Endothelial cell of umbilical vein (primary cell): ENCODE data around the gene SPINK1. TPM values are rescaled to one million over a fixed set of nuclear protein-coding genes. Genes with fewer than 3 reads are reported as not detected.

Experiments
- BruUV-seq: library from RNA; stranded (reverse); fragments of 400-500 nt; replicated peaks from 2 replicates; lab custom pipeline; 2021; lab: Mats Ljungman, UMichigan
- CTCF ChIA-PET: fragments of 300-600, 350-600 bp; sonication (Branson Sonifier 250); formaldehyde crosslinking; loops from one replicate; lab custom pipeline; 2021; ENCODE audit warnings: antibody characterized with exemption, inconsistent platforms; lab: Charles Lee
- POLR2A ChIA-PET: fragments of 300-600, 350-600 bp; sonication (Branson Sonifier 250); formaldehyde crosslinking; loops from one replicate; lab custom pipeline; 2021; ENCODE audit warnings: antibody characterized with exemption, inconsistent platforms; lab: Charles Lee
- DNase-seq: peaks from one replicate; pipeline ENCODE4 v3.0.0-alpha.2; 2011; ENCODE audit warnings: low read depth, low spot score
- FAIRE-seq: peaks from 2 replicates; lab custom pipeline; 2011; peaks lifted over from hg19 to GRCh38; lab: Jason Lieb, UNC
- H2AFZ ChIP-seq: 2 replicates; pipeline ENCODE4 v1.6.0; 2012; ENCODE audit warnings: low read depth, low read length, control low read depth, inconsistent platforms
- H3K27ac ChIP-seq: 2 replicates; pipeline ENCODE4 v1.5.1; 2011; ENCODE audit warnings: low read depth, mild to moderate bottlenecking, control low read depth, low read length, moderate library complexity; ENCODE audit not compliant: insufficient read depth
- H3K27me3 ChIP-seq, 2 experiments: 2 replicates each; pipeline versions ENCODE4 v1.6.0 to v1.6.1; 2011; ENCODE audit warnings: low read length in 2 of 2, mixed read lengths in 1 of 2; ENCODE audit not compliant: control insufficient read depth in 2 of 2, insufficient read depth in 2 of 2
- H3K36me3 ChIP-seq, 2 experiments: 2 replicates in 1 of 2; 3 replicates in 1 of 2; pipeline ENCODE4 v1.5.1; 2011; ENCODE audit warnings: low read length in 2 of 2, mild to moderate bottlenecking in 1 of 2, moderate library complexity in 1 of 2; ENCODE audit not compliant: control insufficient read depth in 2 of 2, insufficient read depth in 2 of 2; ENCODE audit errors: extremely low read depth in 1 of 2
- H3K4me1 ChIP-seq: 3 replicates; pipeline ENCODE4 v1.5.1; 2011; ENCODE audit warnings: mild to moderate bottlenecking, low read length; ENCODE audit not compliant: control insufficient read depth, insufficient read depth; ENCODE audit errors: extremely low read depth
- H3K4me2 ChIP-seq: 2 replicates; pipeline ENCODE4 v1.6.1; 2011; ENCODE audit warnings: low read length, control low read depth, mixed read lengths; ENCODE audit not compliant: insufficient read depth
- H3K4me3 ChIP-seq, 3 experiments: fragments of 200-600 bp in 1 of 3; sonication (generic), shearing (Covaris generic) in 1 of 3; replicated peaks in 1 of 3; 2 replicates each; pipeline ENCODE4 v1.5.1; 2011 to 2016; ENCODE audit warnings: control low read depth in 3 of 3, low read length in 3 of 3, mild to moderate bottlenecking in 2 of 3, inconsistent platforms in 1 of 3, low read depth in 1 of 3, moderate library complexity in 1 of 3; ENCODE audit not compliant: insufficient read depth in 1 of 3
- H3K79me2 ChIP-seq: 2 replicates; pipeline ENCODE4 v1.6.0; 2012; ENCODE audit warnings: low read length, inconsistent platforms; ENCODE audit not compliant: control insufficient read depth, insufficient read depth
- H3K9ac ChIP-seq: replicated peaks from 2 replicates; pipeline ENCODE3; 2011; ENCODE audit warnings: low read length, control low read depth; ENCODE audit not compliant: insufficient read depth; ENCODE audit errors: extremely low read depth
- H3K9me1 ChIP-seq: replicated peaks from 3 replicates; pipeline ENCODE4 v1.6.0; 2011; ENCODE audit warnings: mild to moderate bottlenecking, low read length; ENCODE audit not compliant: control insufficient read depth, insufficient read depth; ENCODE audit errors: extremely low read depth
- H3K9me3 ChIP-seq: replicated peaks from 2 replicates; pipeline ENCODE4 v1.5.1; 2012; ENCODE audit warnings: low read length, inconsistent platforms; ENCODE audit not compliant: control insufficient read depth, insufficient read depth
- H4K20me1 ChIP-seq: replicated peaks from 2 replicates; pipeline ENCODE3; 2011; ENCODE audit warnings: mild to moderate bottlenecking, low read length; ENCODE audit not compliant: control insufficient read depth, insufficient read depth; ENCODE audit errors: extremely low read depth
- FOS ChIP-seq: IDR thresholded peaks from 2 replicates; pipeline ENCODE4 v1.6.1; 2011; ENCODE audit warnings: mild to moderate bottlenecking, low read length, moderate library complexity, borderline replicate concordance; ENCODE audit not compliant: insufficient read depth
- JUN ChIP-seq: IDR thresholded peaks from 2 replicates; pipeline ENCODE4 v1.6.1; 2011; ENCODE audit warnings: borderline replicate concordance, low read depth; ENCODE audit not compliant: insufficient read length, insufficient read depth
- MYC ChIP-seq: IDR thresholded peaks from one replicate; pipeline ENCODE4 v1.6.1; 2011; ENCODE audit warnings: mild to moderate bottlenecking, low read depth, low read length
- POLR2AphosphoS5 ChIP-seq: IDR thresholded peaks from 2 replicates; pipeline ENCODE4 v1.6.1; 2012; ENCODE audit warnings: low read depth, mild to moderate bottlenecking, control low read depth, low read length, moderate library complexity; ENCODE audit not compliant: insufficient read depth
- dilution Hi-C: fragments of 300-500 bp; cut with MboI; formaldehyde crosslinking; loops from one replicate; pipeline ENCODE4 v1.15.0; 2019; ENCODE audit warnings: low sequenced_read_pairs; ENCODE audit not compliant: extremely low pct_ligation_motif_present
- intact Hi-C: fragments of 100-400 bp; cut with micrococcal nuclease; formaldehyde crosslinking; loops from one replicate; pipeline ENCODE4 v1.10.0; 2022
- polyA plus RNA-seq, 4 experiments: library from polyadenylated mRNA; depleted of rRNA in 3 of 4; stranded (reverse) in 3 of 4; unstranded in 1 of 4; fragments of >200 nt; gene quantifications; 2 replicates each; pipeline versions ENCODE4 v1.2.1 to v1.2.3, GENCODE V29; 2011 to 2012; ENCODE audit warnings: missing spikeins in 1 of 4
- total RNA-seq: library from RNA; stranded (reverse); gene quantifications from 2 replicates; pipeline ENCODE4 v1.2.3, GENCODE V29; 2021
- TF ChIP-seq, protein P1 (sequence below), 2 donors: IDR thresholded peaks; 1 replicate in 1 of 2; 2 replicates in 1 of 2; pipeline ENCODE4 v1.5.1; 2011; ENCODE audit warnings: low read length in 2 of 2, mild to moderate bottlenecking in 2 of 2, moderate library complexity in 2 of 2, control low read depth in 1 of 2, inconsistent platforms in 1 of 2, low read depth in 1 of 2; ENCODE audit not compliant: insufficient read depth in 1 of 2; ENCODE audit errors: extremely low read depth in 1 of 2

SPINK1 gene
- total and polyA plus RNA-seq, 2 donors (not counting 3 experiments of a cell fraction or from before 2014, with no cell fraction given), result not detected

DNA sequence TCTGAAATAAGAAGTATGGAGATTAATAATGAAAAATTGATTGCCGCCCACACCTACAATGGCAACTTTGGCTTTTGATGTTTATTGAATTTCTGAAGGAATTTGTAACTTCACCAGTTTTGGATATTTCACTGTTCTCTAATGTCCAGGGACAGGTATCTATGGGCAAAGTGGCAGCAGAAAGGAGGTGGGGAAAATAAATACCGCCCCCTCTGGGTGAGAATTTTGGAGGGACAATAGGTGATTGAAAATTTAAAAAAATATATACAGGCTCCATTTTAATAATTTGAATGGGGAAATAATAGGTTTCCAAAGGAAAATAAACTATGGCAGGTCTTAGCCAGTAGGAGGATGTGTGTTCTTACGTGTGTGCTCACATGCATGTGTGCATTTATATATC is 48.3 kb upstream of the SPINK1 start:
- H3K79me2 ChIP-seq, result no peaks in the 10 kb centered on the region
- CTCF ChIA-PET, result interaction anchor here (1.2 kb wide), 1 partner anchor 15 kb away, joined by 3 read pairs; no protein-coding TSS in a partner anchor

DNA sequence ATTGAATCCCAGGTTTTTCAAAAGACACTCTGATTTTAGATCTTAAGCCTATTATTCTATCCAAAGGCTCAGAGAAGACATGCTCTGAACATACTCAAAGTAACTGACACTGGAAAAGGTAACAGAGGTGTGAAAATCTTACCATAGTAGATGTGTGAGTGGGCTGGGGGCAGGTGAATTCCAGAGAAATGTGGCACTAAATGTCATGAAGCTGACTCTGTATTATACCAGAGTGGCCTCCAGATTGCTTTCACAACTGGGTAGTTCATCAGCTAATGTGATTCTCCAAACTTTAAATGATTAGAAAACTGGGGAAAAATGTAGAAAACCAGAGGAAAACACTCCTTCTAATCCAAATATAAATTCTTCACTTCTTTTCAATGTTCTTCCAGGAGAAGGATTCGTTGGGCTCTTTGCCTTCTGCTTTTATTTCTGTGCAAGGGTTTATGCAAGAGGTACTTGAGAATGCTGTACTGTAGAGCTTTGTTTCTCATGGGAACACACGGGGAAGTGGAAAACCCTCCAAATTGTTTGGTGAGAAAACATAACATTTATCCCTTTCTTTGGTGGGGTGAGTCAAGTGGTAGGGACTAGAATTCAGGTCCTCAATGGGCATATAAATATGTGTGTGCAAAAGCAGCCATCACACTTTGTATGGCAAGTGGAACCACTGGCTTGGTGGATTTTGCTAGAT is 46.7 kb upstream of the SPINK1 start, which contains the start of gene SCGB3A2:
Gene SCGB3A2 (plus strand): TSS at position 646 of the 694 bp plus-strand sequence. CDS start 93 bp downstream, outside the sequence.
- H4K20me1 ChIP-seq, result no peaks in the 10 kb centered on the region
- BruUV-seq, result no TSS peak
- H3K4me1 ChIP-seq, result no peaks in the 10 kb centered on the region
- no peak within 1 kb of the TSS for H3K4me2 ChIP-seq
- no peak within 1 kb of the TSS for H3K9ac ChIP-seq
- no peaks in the 10 kb centered on the region for H3K36me3 ChIP-seq
- no peaks in the 10 kb centered on the region for H3K9me1 ChIP-seq
- H3K27ac ChIP-seq, result no peak within 1 kb of the TSS
- no peak within 1 kb of the TSS for H2AFZ ChIP-seq
- H3K27me3 ChIP-seq, result peaks cover 4 to 8% of the 10 kb centered on the region in 2 experiments
- TF ChIP-seq FOS (no peak), POLR2AphosphoS5 (no peak)
- no peaks in the 10 kb centered on the region for H3K79me2 ChIP-seq
- POLR2A ChIA-PET, result no interaction called here
- dilution Hi-C loops, result no loop called here
- intact Hi-C loops, result no loop called here
- no peak within 1 kb of the TSS for H3K4me3 ChIP-seq
- no peak for FAIRE-seq
- no peak for DNase-seq
- CTCF ChIA-PET, result interaction anchor here (1.0 to 1.2 kb wide), 2 partner anchors 14 to 40 kb away, joined by 3 to 4 read pairs; no protein-coding TSS in a partner anchor
- no peaks in the 10 kb centered on the region for H3K9me3 ChIP-seq

More for the DNA sequence above, 48.3 kb upstream of the SPINK1 start:
- Histone ChIP-seq H3K27me3 (peaks cover 4 to 8% of the 10 kb centered on the region in 2 experiments), H2AFZ (no peak overlapping the region), H3K27ac (no peak overlapping the region), H3K4me3 (no peak overlapping the region), H3K9ac (no peak overlapping the region), H3K9me3 (no peaks in the 10 kb centered on the region), H3K9me1 (no peaks in the 10 kb centered on the region), H4K20me1 (no peaks in the 10 kb centered on the region), H3K4me2 (no peak overlapping the region), H3K36me3 (no peaks in the 10 kb centered on the region), H3K4me1 (no peaks in the 10 kb centered on the region)
- FAIRE-seq, result no peak
- dilution Hi-C loops, result no loop called here
- POLR2A ChIA-PET, result no interaction called here
- no TSS peak for BruUV-seq
- TF ChIP-seq MYC (no peak), JUN (no peak)
- TF ChIP-seq, protein P1, sequence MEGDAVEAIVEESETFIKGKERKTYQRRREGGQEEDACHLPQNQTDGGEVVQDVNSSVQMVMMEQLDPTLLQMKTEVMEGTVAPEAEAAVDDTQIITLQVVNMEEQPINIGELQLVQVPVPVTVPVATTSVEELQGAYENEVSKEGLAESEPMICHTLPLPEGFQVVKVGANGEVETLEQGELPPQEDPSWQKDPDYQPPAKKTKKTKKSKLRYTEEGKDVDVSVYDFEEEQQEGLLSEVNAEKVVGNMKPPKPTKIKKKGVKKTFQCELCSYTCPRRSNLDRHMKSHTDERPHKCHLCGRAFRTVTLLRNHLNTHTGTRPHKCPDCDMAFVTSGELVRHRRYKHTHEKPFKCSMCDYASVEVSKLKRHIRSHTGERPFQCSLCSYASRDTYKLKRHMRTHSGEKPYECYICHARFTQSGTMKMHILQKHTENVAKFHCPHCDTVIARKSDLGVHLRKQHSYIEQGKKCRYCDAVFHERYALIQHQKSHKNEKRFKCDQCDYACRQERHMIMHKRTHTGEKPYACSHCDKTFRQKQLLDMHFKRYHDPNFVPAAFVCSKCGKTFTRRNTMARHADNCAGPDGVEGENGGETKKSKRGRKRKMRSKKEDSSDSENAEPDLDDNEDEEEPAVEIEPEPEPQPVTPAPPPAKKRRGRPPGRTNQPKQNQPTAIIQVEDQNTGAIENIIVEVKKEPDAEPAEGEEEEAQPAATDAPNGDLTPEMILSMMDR (IDR thresholded peaks at IDR 0.05; ENCODE audit: extremely low read depth in 1 of 2, insufficient read depth in 1 of 2, low read depth in 1 of 2, low read length in 2 of 2), result no peak
- intact Hi-C loops, result no loop called here
- DNase-seq, result no peak
